GM06990 (cell line): Measurements from ENCODE around the gene PLCB2.

ENCODE experiments used
- DNase-seq: peaks from one replicate; pipeline ENCODE4 v3.0.0-alpha.2; 2011; ENCODE audit not compliant: insufficient read length; ENCODE audit errors: extremely low read depth
- H3K27me3 ChIP-seq: replicated peaks from 2 replicates; pipeline ENCODE4 v1.6.0; 2011; ENCODE audit warnings: low read length; ENCODE audit not compliant: control insufficient read depth, insufficient read depth
- H3K36me3 ChIP-seq: 2 replicates; pipeline ENCODE4 v1.5.1; 2011; ENCODE audit warnings: low read length; ENCODE audit not compliant: control insufficient read depth, insufficient read depth
- H3K4me3 ChIP-seq: replicated peaks from 2 replicates; pipeline ENCODE4 v1.5.1; 2011; ENCODE audit warnings: low read depth, mild to moderate bottlenecking, control low read depth, low read length
- CTCF ChIP-seq: IDR thresholded peaks from 2 replicates; pipeline ENCODE4 v1.5.1; 2011; ENCODE audit warnings: low read length, control low read depth, mild to moderate bottlenecking, inconsistent platforms; ENCODE audit not compliant: insufficient read depth, poor library complexity, severe bottlenecking

Gene PLCB2

GRCh38 chr15:40293006-40293405 is 14.7 kb downstream of the PLCB2 start:
- H3K4me3 ChIP-seq, result no peak overlapping the region
- H3K27me3 ChIP-seq, result no peaks in the 10 kb centered on the region
- H3K36me3 ChIP-seq, result peaks cover 1% of the 10 kb centered on the region
- DNase-seq, result no peak
- TF ChIP-seq CTCF, result no peak

GRCh38 chr15:40292246-40292645 is 15.5 kb downstream of the PLCB2 start:
- DNase-seq, result no peak
- TF ChIP-seq CTCF, result no peak
- Histone ChIP-seq H3K27me3 (no peaks in the 10 kb centered on the region), H3K36me3 (peaks cover 1% of the 10 kb centered on the region), H3K4me3 (no peak overlapping the region)

- TF ChIP-seq CTCF, result no peak
- no peak for DNase-seq
- H3K36me3 ChIP-seq, result peaks cover 1% of the 10 kb centered on the region
These were observed 16.7 kb downstream of the PLCB2 start for GRCh38 chr15:40290918-40291574.

GRCh38 chr15:40290545-40290917 is 17.2 kb downstream of the PLCB2 start:
- no peak for TF ChIP-seq CTCF

More at GRCh38 chr15:40290918-40291574, 16.7 kb downstream of the PLCB2 start:
- Histone ChIP-seq H3K4me3 (no peak overlapping the region), H3K27me3 (no peaks in the 10 kb centered on the region)

GRCh38 chr15:40289140-40289775 is 18.5 kb downstream of the PLCB2 start:
- DNase-seq, result no peak
- no peak overlapping the region for H3K4me3 ChIP-seq
- H3K27me3 ChIP-seq, result no peaks in the 10 kb centered on the region
- peaks cover 1% of the 10 kb centered on the region for H3K36me3 ChIP-seq
- no peak for TF ChIP-seq CTCF

More at GRCh38 chr15:40290545-40290917, 17.2 kb downstream of the PLCB2 start:
- no peak overlapping the region for H3K4me3 ChIP-seq
- peaks cover 1% of the 10 kb centered on the region for H3K36me3 ChIP-seq
- no peaks in the 10 kb centered on the region for H3K27me3 ChIP-seq
- no peak for DNase-seq
